ENCODE data around the gene ARMC12. TPM values are rescaled to one million over a fixed set of nuclear protein-coding genes. Genes with fewer than 3 reads are reported as not detected.
"Not testable (repeated sequence)": the region's sequence is repeated elsewhere in the genome, so short reads cannot be mapped to it uniquely, and the experiment has no call there.

ARMC12 gene, protein sequence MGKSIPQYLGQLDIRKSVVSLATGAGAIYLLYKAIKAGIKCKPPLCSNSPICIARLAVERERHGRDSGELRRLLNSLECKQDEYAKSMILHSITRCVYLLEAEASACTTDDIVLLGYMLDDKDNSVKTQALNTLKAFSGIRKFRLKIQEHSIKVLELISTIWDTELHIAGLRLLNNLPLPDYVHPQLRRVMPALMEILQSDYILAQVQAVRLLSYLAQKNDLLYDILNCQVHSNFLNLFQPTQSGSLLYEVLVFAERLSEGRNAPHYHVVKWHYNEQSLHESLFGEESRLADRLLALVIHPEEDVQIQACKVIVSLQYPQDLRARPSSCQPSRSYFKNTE
- total RNA-seq (0.56 and 4.1 TPM in 2 replicates), polyA plus RNA-seq (2.3 and 4.9 TPM in 2 replicates)

DNA sequence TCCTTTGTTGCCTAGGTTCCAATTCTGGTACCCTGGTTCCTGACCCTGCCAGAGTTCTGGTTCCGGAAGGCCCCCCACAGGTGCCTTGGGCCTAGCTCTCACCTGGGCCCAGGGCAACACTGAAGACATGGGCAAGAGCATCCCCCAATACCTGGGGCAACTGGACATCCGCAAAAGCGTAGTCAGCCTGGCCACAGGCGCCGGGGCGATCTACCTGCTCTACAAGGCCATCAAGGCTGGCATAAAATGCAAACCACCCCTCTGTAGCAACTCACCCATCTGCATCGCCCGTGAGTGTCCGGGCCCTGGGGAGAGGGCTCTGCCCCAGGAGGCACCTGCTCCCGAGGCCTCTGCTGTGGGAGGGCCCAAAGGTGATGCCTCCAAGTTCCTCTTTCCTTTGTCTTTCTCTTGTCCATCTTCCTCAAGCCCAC lies at the start of gene ARMC12:
ARMC12 (plus strand) TSS at position 51 of the 431 bp plus-strand sequence; CDS start at position 128, 77 bp downstream.
- Histone ChIP-seq H3K4me1 (ENCODE audit: low read depth) (peaks cover 13% of the 10 kb centered on the region), H3K9me3 (ENCODE audit: low read depth) (no peaks in the 10 kb centered on the region), H3K27ac (no peak within 1 kb of the TSS), H3K4me3 (no peak within 1 kb of the TSS), H3K27me3 (no peaks in the 10 kb centered on the region), H3K36me3 (no peaks in the 10 kb centered on the region)
- no peak for DNase-seq (ENCODE audit: low read depth in 1 of 2, low spot score in 1 of 2)
- TF ChIP-seq, protein P1, sequence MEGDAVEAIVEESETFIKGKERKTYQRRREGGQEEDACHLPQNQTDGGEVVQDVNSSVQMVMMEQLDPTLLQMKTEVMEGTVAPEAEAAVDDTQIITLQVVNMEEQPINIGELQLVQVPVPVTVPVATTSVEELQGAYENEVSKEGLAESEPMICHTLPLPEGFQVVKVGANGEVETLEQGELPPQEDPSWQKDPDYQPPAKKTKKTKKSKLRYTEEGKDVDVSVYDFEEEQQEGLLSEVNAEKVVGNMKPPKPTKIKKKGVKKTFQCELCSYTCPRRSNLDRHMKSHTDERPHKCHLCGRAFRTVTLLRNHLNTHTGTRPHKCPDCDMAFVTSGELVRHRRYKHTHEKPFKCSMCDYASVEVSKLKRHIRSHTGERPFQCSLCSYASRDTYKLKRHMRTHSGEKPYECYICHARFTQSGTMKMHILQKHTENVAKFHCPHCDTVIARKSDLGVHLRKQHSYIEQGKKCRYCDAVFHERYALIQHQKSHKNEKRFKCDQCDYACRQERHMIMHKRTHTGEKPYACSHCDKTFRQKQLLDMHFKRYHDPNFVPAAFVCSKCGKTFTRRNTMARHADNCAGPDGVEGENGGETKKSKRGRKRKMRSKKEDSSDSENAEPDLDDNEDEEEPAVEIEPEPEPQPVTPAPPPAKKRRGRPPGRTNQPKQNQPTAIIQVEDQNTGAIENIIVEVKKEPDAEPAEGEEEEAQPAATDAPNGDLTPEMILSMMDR (IDR thresholded peaks at IDR 0.05; ENCODE audit: low read depth, low read length) = no peak

DNA sequence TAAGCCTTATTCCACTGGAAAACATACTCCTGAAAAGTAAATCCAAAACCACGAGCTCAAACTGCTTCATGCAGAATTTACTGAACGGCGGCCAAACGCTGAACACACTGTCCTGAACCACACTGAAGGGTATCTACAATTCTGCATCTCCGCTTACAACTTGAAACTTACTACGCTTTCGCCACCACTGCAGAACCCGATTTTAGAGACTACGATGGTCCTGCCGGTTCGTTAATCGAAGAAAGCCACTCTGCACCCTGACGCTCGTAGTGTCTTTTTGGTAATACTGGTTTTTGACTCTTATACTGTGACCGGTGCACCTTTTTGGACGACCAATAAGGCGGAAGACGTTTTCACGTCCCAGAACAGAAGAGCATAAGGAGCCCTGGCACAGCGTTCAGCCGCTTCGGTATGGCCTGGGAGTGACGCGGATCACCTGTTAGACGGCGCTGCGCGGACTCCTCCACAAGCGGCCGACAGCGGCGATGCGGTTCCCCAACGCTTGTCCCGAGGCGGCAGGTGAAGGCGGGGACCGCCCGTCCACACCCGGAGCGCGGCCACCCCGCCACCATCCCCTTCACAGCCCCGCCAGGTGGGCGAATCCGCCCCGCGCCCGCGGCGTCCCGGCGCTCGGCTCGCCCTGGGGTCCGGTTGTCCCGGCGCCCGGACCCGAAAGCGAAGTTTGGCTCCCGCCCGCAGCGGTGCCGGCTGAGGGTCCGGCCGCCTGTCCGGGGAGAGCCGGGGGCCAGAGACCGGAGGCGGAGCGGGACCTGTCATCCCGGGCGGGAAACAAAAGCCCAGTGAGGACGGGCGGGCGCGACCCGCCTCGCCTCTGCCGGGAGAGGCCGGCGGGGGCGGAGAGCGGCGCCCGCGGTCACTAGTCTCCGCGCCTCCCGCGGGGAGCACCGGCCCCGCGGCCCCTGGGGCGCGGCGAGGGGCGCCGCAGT lies 48.9 kb upstream of the ARMC12 start:
- Histone ChIP-seq H3K36me3 (no peaks in the 10 kb centered on the region), H3K4me1 (ENCODE audit: low read depth) (peaks cover 19% of the 10 kb centered on the region), H3K4me3 (peak overlapping the region; percentile 94), H3K9me3 (ENCODE audit: low read depth) (no peaks in the 10 kb centered on the region), H3K27ac (peak overlapping the region; percentile 83), H3K27me3 (no peaks in the 10 kb centered on the region)
- DNase-seq (ENCODE audit: low read depth in 1 of 2, low spot score in 1 of 2) = peak; percentile 54 to 70
- TF ChIP-seq, protein P1 (IDR thresholded peaks at IDR 0.05; ENCODE audit: low read depth, low read length) = no peak

DNA sequence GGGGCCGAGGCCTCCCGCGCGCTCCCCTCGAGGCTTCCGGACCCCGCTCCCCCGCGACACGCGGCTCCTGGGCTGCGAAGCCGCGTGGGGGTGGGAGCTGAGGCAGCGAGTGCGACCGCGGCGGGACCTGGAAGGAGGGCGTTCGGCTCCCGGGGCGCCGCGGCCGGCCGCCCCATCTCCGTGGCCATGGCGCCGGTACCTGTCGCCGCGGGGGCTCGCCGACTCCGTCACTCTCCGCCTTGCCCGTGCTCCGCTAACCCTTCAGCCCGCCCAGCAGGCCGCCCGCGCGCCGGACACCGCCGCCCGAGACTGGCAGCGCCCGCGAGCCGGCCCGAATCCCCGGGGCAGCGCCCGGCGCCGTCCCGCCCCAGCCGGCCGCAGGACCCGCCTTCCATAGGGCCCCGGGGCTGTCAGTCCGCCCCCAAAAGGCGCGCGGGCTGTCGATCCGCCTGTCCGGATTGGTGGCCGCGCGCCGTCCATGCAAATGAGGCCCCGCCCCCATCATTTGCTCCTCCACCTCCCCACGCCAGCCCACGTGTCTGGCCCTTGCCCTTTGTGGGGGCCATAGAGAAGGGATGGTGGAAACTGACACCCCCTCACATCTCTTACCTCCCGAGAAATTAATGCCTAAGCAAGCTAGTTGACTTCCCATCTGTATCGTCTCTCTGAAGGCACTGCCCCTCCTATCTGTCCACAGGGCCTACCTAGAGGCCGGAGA lies 48.1 kb upstream of the ARMC12 start, which contains the start of gene FKBP5:
FKBP5 (minus strand) TSS at position 311 of the 718 bp plus-strand sequence. CDS start 46,091 bp downstream, outside the sequence.
- DNase-seq (ENCODE audit: low read depth in 1 of 2, low spot score in 1 of 2) = peak; percentile 95 to 96
- no peaks in the 10 kb centered on the region for H3K27me3 ChIP-seq
- no peaks in the 10 kb centered on the region for H3K36me3 ChIP-seq
- peak within 1 kb of the TSS; percentile 83 for H3K27ac ChIP-seq
- H3K4me1 ChIP-seq (ENCODE audit: low read depth) = peaks cover 19% of the 10 kb centered on the region
- H3K9me3 ChIP-seq (ENCODE audit: low read depth) = no peaks in the 10 kb centered on the region
- TF ChIP-seq, protein P1 (IDR thresholded peaks at IDR 0.05; ENCODE audit: low read depth, low read length) = no peak
- peak within 1 kb of the TSS; percentile 94 for H3K4me3 ChIP-seq

DNA sequence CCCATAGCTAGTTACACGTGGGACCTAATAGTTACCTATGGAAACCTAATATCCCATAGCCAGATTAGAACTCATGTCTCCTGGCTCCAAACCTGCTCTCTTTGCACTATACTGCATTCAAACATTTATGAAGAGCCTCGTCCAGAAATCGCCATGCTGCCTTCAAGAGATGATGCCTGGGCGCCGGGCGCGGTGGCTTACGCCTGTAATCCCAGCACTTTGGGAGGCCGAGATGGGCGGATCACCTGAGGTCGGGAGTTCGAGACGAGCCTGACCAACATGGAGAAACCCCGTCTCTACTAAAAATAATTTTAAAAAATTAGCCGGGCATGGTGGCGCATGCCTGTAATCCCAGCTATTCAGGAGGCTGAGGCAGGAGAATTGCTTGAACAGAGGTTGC lies 46.8 kb upstream of the ARMC12 start:
- H3K27me3 ChIP-seq; H3K4me3 ChIP-seq; H3K36me3 ChIP-seq; H3K9me3 ChIP-seq (ENCODE audit: low read depth); DNase-seq (ENCODE audit: low read depth in 1 of 2, low spot score in 1 of 2); H3K27ac ChIP-seq: not testable (repeated sequence)
- H3K4me1 ChIP-seq (ENCODE audit: low read depth) = peaks cover 19% of the 10 kb centered on the region

DNA sequence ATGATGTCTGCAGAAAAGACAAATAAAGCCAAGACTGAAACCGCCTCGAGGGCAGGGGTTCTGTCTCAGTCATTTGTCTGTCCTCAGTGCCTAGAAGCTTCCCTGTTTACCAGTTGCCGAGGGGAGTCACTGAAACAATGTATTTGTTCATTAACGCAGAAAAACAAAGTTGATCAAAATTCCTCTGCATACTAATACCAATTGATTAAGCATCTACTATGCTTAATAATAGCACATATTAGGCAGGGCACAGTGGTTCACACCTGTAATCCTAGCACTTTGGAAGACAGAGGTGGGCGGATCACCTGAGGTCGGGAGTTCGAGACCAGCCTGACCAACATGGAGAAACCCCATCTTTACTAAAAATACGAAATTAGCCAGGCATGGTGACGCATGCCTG lies 46.3 kb upstream of the ARMC12 start:
- TF ChIP-seq, protein P1 (IDR thresholded peaks at IDR 0.05; ENCODE audit: low read depth, low read length) = no peak
- H3K4me1 ChIP-seq (ENCODE audit: low read depth) = peaks cover 19% of the 10 kb centered on the region
- H3K36me3 ChIP-seq = no peaks in the 10 kb centered on the region
- H3K27ac ChIP-seq = no peak overlapping the region
- no peaks in the 10 kb centered on the region for H3K27me3 ChIP-seq
- no peak overlapping the region for H3K4me3 ChIP-seq
- no peaks in the 10 kb centered on the region for H3K9me3 ChIP-seq (ENCODE audit: low read depth)
- no peak for DNase-seq (ENCODE audit: low read depth in 1 of 2, low spot score in 1 of 2)
